ENCODE data around the gene GAS7.

GAS7 gene

GRCh38 chr17:10031606-10032005 lies 166.8 kb downstream of the GAS7 start:
- DNase-seq (ENCODE audit: low spot score), result no peak
- no peak for TF ChIP-seq CTCF (IDR thresholded peaks at IDR 0.05; ENCODE audit: extremely low read depth, insufficient read depth, missing control alignments)
- in situ Hi-C loops (cut with MboI; ENCODE audit: low pct_unique_long_range_greater_than_20kb, low sequenced_read_pairs, unreplicated experiment), result no loop called here

GRCh38 chr17:10031127-10031526 lies 167.3 kb downstream of the GAS7 start:
- DNase-seq (ENCODE audit: low spot score), result no peak
- in situ Hi-C loops (cut with MboI; ENCODE audit: low pct_unique_long_range_greater_than_20kb, low sequenced_read_pairs, unreplicated experiment), result no loop called here
- no peak for TF ChIP-seq CTCF (IDR thresholded peaks at IDR 0.05; ENCODE audit: extremely low read depth, insufficient read depth, missing control alignments)

GRCh38 chr17:10029129-10029528 lies 169.3 kb downstream of the GAS7 start:
- in situ Hi-C loops (cut with MboI; ENCODE audit: low pct_unique_long_range_greater_than_20kb, low sequenced_read_pairs, unreplicated experiment), result no loop called here
- TF ChIP-seq CTCF (IDR thresholded peaks at IDR 0.05; ENCODE audit: extremely low read depth, insufficient read depth, missing control alignments), result no peak
- DNase-seq (ENCODE audit: low spot score), result no peak

- in situ Hi-C loops (cut with MboI; ENCODE audit: low pct_unique_long_range_greater_than_20kb, low sequenced_read_pairs, unreplicated experiment), result no loop called here
- no peak for TF ChIP-seq CTCF (IDR thresholded peaks at IDR 0.05; ENCODE audit: extremely low read depth, insufficient read depth, missing control alignments)
- DNase-seq (ENCODE audit: low spot score), result no peak
Measured at GRCh38 chr17:10025976-10026901, 172.2 kb downstream of the GAS7 start.

GRCh38 chr17:10025224-10025623 lies 173.2 kb downstream of the GAS7 start:
- in situ Hi-C loops (cut with MboI; ENCODE audit: low pct_unique_long_range_greater_than_20kb, low sequenced_read_pairs, unreplicated experiment), result no loop called here
- DNase-seq (ENCODE audit: low spot score), result no peak
- TF ChIP-seq CTCF (IDR thresholded peaks at IDR 0.05; ENCODE audit: extremely low read depth, insufficient read depth, missing control alignments), result no peak

GRCh38 chr17:10022416-10022815 lies 176.0 kb downstream of the GAS7 start:
- in situ Hi-C loops (cut with MboI; ENCODE audit: low pct_unique_long_range_greater_than_20kb, low sequenced_read_pairs, unreplicated experiment), result no loop called here
- TF ChIP-seq CTCF (IDR thresholded peaks at IDR 0.05; ENCODE audit: extremely low read depth, insufficient read depth, missing control alignments), result no peak
- no peak for DNase-seq (ENCODE audit: low spot score)

Data from GM13977 (cell line).